Activated naive CD4-positive, alpha-beta T cell treated with anti-CD3 and anti-CD28 coated beads, Interleukin-2, amount 50 U/mL, for 72 hours (primary cell): ENCODE results near the gene PRDM5. TPM values are rescaled to one million over a fixed set of nuclear protein-coding genes. Genes with fewer than 3 reads are reported as not detected.
"Not testable (repeated sequence)": the region's sequence is repeated elsewhere in the genome, so short reads cannot be mapped to it uniquely, and the experiment has no call there.

Experiments
- ATAC-seq, 2 donors: fragments of 150-1000 bp; cut with Tn5 transposase; 2 replicates each; pipeline ENCODE4 v1.10.0; 2021; ENCODE audit warnings: mild to moderate bottlenecking in 2 of 2, moderate library complexity in 2 of 2
- DNase-seq, 2 donors: peaks; one replicate each; pipeline ENCODE4 v3.0.0; 2021 to 2022; ENCODE audit warnings: low spot score in 2 of 2
- H3K27ac Mint-ChIP-seq, 2 donors: one replicate each; pipeline ENCODE4 v1.8.0; 2022; ENCODE audit warnings: mild to moderate bottlenecking in 2 of 2, mixed read lengths in 2 of 2
- H3K36me3 Mint-ChIP-seq, 2 donors: one replicate each; pipeline ENCODE4 v1.8.0; 2022; ENCODE audit warnings: mixed read lengths in 2 of 2
- H3K9me3 Mint-ChIP-seq, 2 donors: one replicate each; pipeline ENCODE4 v1.8.0; 2022; ENCODE audit warnings: mixed read lengths in 2 of 2
- total RNA-seq, 2 donors: library from RNA; stranded (reverse); gene quantifications; one replicate each; pipeline ENCODE4 v1.2.3, GENCODE V29; 2022

PRDM5 gene
- total RNA-seq, 2 donors from 2014 or later, result 0.25 to 1.5 TPM

- no peak for DNase-seq
- H3K36me3 Mint-ChIP-seq, result no peaks in the 10 kb centered on the region
- no peak for ATAC-seq
- no peak overlapping the region for H3K27ac Mint-ChIP-seq
- no peaks in the 10 kb centered on the region for H3K9me3 Mint-ChIP-seq
Measured at GRCh38 chr4:120685756-120686278, 236.7 kb downstream of the PRDM5 start.

GRCh38 chr4:120683897-120684540, 238.5 kb downstream of the PRDM5 start:
- Mint-ChIP-seq H3K27ac (no peak overlapping the region), H3K9me3 (no peaks in the 10 kb centered on the region), H3K36me3 (no peaks in the 10 kb centered on the region)
- DNase-seq (no peak), ATAC-seq (no peak)

DNA sequence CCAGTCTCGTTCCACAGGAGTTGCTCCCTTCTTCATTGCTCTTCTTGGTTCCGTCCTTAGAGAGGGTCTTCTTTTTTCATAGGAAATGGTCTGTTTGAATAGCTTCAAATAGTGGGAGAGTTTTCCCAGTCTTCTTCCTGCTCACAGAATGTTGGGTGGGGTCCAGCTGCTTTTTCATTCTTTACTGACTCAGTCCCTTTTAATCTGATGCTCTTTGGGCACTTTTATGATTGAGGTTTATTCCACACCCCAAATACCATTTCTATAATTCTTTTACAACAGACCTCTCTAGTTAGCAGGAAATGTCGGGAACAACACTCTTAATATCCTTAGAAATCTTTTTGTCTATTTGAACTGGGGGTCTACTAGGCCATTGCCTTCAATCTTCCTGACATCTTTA, 239.5 kb downstream of the PRDM5 start:
- no peak overlapping the region for H3K27ac Mint-ChIP-seq
- ATAC-seq (no peak), DNase-seq (no peak)
- H3K36me3 Mint-ChIP-seq, result no peaks in the 10 kb centered on the region
- H3K9me3 Mint-ChIP-seq, result no peaks in the 10 kb centered on the region

DNA sequence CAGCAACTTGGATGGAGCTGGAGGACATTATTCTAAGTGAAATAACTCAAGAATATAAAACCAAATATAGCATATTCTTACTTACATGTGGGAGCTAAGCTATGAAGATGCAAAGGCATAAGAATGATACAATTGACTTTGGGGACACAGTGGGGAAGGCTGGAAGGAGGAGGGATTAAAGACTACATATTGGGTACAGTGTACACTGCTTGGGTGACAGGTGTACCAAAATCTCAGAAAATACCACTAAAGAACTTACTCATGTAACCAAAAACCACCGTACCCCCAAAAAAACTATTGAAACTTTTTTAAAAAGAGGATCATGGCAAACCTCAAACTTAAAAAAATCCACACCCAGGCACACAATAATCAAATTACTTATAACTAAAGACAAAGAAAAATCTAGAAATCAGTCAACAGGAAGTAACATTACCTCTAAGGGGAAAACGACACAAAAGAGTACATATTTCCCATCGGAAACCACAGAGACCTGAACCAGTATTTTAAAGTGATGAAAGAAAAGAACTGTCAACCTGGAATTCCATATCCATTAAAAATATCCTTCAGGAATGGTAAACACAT, 241.8 kb downstream of the PRDM5 start:
- Mint-ChIP-seq H3K36me3 (peaks cover 5 to 6% of the 10 kb centered on the region in 2 donors), H3K9me3 (peaks cover 0 to 6% of the 10 kb centered on the region in 2 donors), H3K27ac (no peak overlapping the region)
- peak in 1 of 2 donors; percentile 67 for ATAC-seq
- no peak for DNase-seq

GRCh38 chr4:120673696-120674095, 248.8 kb downstream of the PRDM5 start:
- DNase-seq (no peak), ATAC-seq (no peak)
- peaks cover 12 to 13% of the 10 kb centered on the region in 2 donors for H3K36me3 Mint-ChIP-seq
- peaks cover 11 to 21% of the 10 kb centered on the region in 2 donors for H3K9me3 Mint-ChIP-seq
- H3K27ac Mint-ChIP-seq, result no peak overlapping the region

DNA sequence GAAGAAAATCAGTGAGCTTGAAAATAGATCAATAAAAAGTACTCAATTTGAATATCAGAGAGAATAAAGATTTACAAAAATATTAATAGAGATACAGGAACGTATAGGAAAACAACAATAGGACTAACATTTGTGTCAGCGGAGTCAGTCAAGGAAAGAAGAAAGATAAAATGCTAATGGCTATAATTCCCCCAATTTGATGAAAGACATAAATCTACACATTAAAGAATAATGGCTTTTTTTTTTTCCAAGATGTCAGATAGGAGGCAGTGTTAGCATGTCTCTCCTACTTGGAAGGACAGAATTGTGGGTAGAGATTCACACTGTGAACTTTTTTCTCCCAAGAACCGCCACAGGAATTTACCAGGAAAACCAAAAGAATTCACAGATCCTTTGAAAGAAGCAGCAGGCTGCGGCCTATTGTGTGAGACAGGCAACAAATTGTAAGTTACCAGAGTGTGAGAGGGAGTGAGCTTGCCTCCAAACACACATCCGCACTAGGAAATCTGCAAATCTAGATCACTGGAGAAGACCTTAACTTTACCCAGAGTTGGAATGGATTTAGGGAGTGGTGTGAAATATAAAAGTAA, 249.9 kb downstream of the PRDM5 start:
- DNase-seq, result no peak
- H3K9me3 Mint-ChIP-seq, result peaks cover 11 to 21% of the 10 kb centered on the region in 2 donors
- ATAC-seq, result no peak
- H3K36me3 Mint-ChIP-seq, result peaks cover 12 to 13% of the 10 kb centered on the region in 2 donors
- no peak overlapping the region for H3K27ac Mint-ChIP-seq

- Mint-ChIP-seq H3K27ac (no peak overlapping the region), H3K36me3 (peaks cover 7 to 10% of the 10 kb centered on the region in 2 donors), H3K9me3 (peaks cover 11 to 16% of the 10 kb centered on the region in 2 donors)
- ATAC-seq, result no peak
- no peak for DNase-seq
Measured at GRCh38 chr4:120672076-120672475, 250.4 kb downstream of the PRDM5 start.

DNA sequence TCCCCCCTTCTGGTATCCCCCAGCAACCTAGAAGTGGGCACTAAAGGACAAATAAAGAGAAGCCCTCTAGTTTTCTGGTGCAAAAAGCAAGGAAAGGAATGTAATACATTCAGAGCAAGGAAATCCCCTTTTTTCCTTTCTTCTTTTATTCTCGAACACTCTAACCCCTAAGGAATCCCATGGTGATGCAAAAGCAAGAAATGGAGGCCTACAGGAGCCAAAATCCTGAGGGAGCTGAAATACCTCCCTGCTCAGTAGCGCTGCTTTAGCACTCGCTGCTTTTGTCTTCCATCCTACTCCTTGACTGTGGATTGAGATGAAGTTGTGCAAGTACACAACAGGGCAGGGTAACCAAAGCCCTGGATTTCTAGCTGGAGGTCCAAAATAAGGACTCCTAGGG, 251.0 kb downstream of the PRDM5 start:
- Mint-ChIP-seq H3K27ac (no peak overlapping the region), H3K36me3 (peaks cover 6 to 8% of the 10 kb centered on the region in 2 donors), H3K9me3 (peaks cover 11 to 15% of the 10 kb centered on the region in 2 donors)
- ATAC-seq, result no peak
- no peak for DNase-seq

DNA sequence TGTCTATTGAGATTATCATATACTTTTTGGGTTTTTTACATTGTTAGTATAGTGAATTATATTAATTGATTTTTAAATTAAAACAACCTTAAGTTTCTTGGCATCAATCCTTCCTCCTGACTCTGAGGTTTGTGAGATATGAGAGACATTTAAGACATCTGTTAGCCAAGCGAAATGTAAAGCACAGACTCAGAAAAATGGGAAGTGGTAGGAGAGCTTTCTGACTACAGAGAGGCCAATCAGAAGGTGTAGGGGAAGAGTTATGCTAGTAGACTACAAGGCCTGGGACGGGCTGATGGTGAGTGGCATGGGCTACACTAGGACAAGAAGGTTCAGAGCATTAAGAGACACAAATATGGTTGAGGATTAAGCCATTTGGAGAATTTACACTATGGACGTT, 255.4 kb downstream of the PRDM5 start:
- Mint-ChIP-seq H3K36me3 (peaks cover 0 to 6% of the 10 kb centered on the region in 2 donors), H3K9me3 (peaks cover 3% of the 10 kb centered on the region in 2 donors), H3K27ac (no peak overlapping the region)
- DNase-seq (no peak), ATAC-seq (no peak)

GRCh38 chr4:120664851-120665250, 257.7 kb downstream of the PRDM5 start:
- H3K27ac Mint-ChIP-seq, result no peak overlapping the region
- no peaks in the 10 kb centered on the region for H3K36me3 Mint-ChIP-seq
- H3K9me3 Mint-ChIP-seq, result no peaks in the 10 kb centered on the region
- ATAC-seq (no peak), DNase-seq (no peak)

GRCh38 chr4:120659616-120660170, 262.8 kb downstream of the PRDM5 start:
- DNase-seq (no peak), ATAC-seq (no peak)
- no peak overlapping the region for H3K27ac Mint-ChIP-seq
- no peaks in the 10 kb centered on the region for H3K36me3 Mint-ChIP-seq
- H3K9me3 Mint-ChIP-seq, result no peaks in the 10 kb centered on the region

- no peak for ATAC-seq
- DNase-seq, result no peak
- H3K9me3 Mint-ChIP-seq, result no peaks in the 10 kb centered on the region
- no peak overlapping the region for H3K27ac Mint-ChIP-seq
- no peaks in the 10 kb centered on the region for H3K36me3 Mint-ChIP-seq
Measured at GRCh38 chr4:120658772-120659171, 263.8 kb downstream of the PRDM5 start.

- H3K9me3 Mint-ChIP-seq, result no peaks in the 10 kb centered on the region
- ATAC-seq (no peak), DNase-seq (no peak)
- H3K27ac Mint-ChIP-seq, result no peak overlapping the region
- no peaks in the 10 kb centered on the region for H3K36me3 Mint-ChIP-seq
Measured at GRCh38 chr4:120653804-120654573, 268.5 kb downstream of the PRDM5 start.

DNA sequence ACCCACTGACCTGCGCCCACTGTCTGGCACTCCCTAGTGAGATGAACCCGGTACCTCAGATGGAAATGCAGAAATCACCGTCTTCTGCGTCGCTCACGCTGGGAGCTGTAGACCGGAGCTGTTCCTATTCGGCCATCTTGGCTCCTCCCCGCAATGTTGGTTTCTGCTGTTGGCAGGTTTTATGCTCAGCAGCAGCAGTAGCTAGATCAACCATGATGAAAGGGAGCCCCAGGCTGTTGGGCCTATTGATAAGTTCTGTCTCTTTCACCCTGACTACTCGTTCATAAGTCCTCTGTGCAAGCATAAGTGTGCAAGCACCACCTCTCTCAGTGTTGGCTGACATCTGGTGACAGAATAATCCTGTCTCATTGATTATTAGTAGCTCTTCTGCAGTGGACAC, 274.2 kb downstream of the PRDM5 start:
- not testable (repeated sequence) for H3K36me3 Mint-ChIP-seq, DNase-seq, ATAC-seq, H3K27ac Mint-ChIP-seq, H3K9me3 Mint-ChIP-seq
